Stomach (tissue), 4 donors: ENCODE measurements around the gene TRPM3.

Experiments used
- POLR2A ChIP-seq, 4 donors: fragments of 450-650 bp; IDR thresholded peaks; one replicate each; pipeline ENCODE4 v1.6.1; 2016; ENCODE audit warnings: antibody characterized with exemption in 4 of 4, control low read depth in 2 of 4, mild to moderate bottlenecking in 1 of 4, moderate library complexity in 1 of 4
- POLR2AphosphoS5 ChIP-seq, 3 donors: sonication (generic); formaldehyde crosslinking; IDR thresholded peaks; one replicate each; pipeline ENCODE4 v1.6.1; 2016; ENCODE audit warnings: antibody characterized with exemption in 3 of 3
- TF ChIP-seq, protein P1 (sequence below), 7 experiments: fragments of 450-650 bp in 4 of 7; fragments of 200-600 bp in 3 of 7; sonication (generic) in 3 of 7; IDR thresholded peaks; one replicate each; pipeline ENCODE4 v1.5.1; 2016 to 2019; ENCODE audit warnings: antibody characterized with exemption in 7 of 7, control low read depth in 2 of 7, mild to moderate bottlenecking in 1 of 7

DNA sequence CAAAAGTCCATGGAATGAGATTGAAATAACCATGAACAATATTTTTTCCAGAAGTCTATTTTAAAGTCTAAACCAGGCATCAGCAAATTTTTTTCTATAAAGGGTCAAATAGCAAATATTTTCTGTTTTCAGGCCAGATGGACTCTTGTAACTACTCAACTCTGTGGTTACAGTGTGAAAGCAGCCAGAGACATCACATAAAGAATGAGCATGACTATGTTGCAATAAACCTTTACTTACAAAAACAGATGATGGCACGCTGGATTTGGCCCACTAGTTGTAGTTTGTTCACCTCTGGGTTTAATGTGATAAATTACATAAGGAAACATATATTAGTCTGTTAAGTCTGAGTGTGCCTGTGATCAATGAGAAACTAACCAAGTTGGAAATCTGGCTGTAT is 319.2 kb downstream of the TRPM3 start:
- no peak for TF ChIP-seq POLR2AphosphoS5 (IDR thresholded peaks at IDR 0.05)
- TF ChIP-seq, protein P1, sequence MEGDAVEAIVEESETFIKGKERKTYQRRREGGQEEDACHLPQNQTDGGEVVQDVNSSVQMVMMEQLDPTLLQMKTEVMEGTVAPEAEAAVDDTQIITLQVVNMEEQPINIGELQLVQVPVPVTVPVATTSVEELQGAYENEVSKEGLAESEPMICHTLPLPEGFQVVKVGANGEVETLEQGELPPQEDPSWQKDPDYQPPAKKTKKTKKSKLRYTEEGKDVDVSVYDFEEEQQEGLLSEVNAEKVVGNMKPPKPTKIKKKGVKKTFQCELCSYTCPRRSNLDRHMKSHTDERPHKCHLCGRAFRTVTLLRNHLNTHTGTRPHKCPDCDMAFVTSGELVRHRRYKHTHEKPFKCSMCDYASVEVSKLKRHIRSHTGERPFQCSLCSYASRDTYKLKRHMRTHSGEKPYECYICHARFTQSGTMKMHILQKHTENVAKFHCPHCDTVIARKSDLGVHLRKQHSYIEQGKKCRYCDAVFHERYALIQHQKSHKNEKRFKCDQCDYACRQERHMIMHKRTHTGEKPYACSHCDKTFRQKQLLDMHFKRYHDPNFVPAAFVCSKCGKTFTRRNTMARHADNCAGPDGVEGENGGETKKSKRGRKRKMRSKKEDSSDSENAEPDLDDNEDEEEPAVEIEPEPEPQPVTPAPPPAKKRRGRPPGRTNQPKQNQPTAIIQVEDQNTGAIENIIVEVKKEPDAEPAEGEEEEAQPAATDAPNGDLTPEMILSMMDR (IDR thresholded peaks at IDR 0.05) = no peak
- TF ChIP-seq POLR2A (IDR thresholded peaks at IDR 0.05) = no peak
